Measurements from ENCODE around the gene SHOX.
"Not testable (repeated sequence)": the region's sequence is repeated elsewhere in the genome, so short reads cannot be mapped to it uniquely, and the experiment has no call there.

Gene SHOX

GRCh38 chrX:638482-639131 is 8.0 kb downstream of the SHOX start:
- DNase-seq: no peak

- no peak for DNase-seq
Measured at GRCh38 chrX:639151-639550, 8.6 kb downstream of the SHOX start.

- DNase-seq: no peak
Measured at GRCh38 chrX:640641-641040, 10.1 kb downstream of the SHOX start.

- DNase-seq: no peak
Measured at GRCh38 chrX:641671-642435, 11.3 kb downstream of the SHOX start.

- no peak for DNase-seq
Measured at GRCh38 chrX:642436-643240, 12.0 kb downstream of the SHOX start.

GRCh38 chrX:643241-643595 is 12.6 kb downstream of the SHOX start:
- DNase-seq: no peak

GRCh38 chrX:643911-644303 is 13.3 kb downstream of the SHOX start:
- DNase-seq: no peak

GRCh38 chrX:644304-645281 is 14.0 kb downstream of the SHOX start:
- DNase-seq: no peak

GRCh38 chrX:646228-646495 is 15.6 kb downstream of the SHOX start:
- no peak for DNase-seq

- DNase-seq: no peak
Measured at GRCh38 chrX:646796-647195, 16.2 kb downstream of the SHOX start.

- no peak for DNase-seq
Measured at GRCh38 chrX:649166-649565, 18.6 kb downstream of the SHOX start.

GRCh38 chrX:650324-650723 is 19.7 kb downstream of the SHOX start:
- DNase-seq: no peak

GRCh38 chrX:650811-651210 is 20.2 kb downstream of the SHOX start:
- no peak for DNase-seq

- DNase-seq: not testable (repeated sequence)
Measured at GRCh38 chrX:651922-652321, 21.3 kb downstream of the SHOX start.

GRCh38 chrX:652341-652741 is 21.8 kb downstream of the SHOX start:
- DNase-seq: no peak

GRCh38 chrX:653306-653705 is 22.7 kb downstream of the SHOX start:
- DNase-seq: no peak

- DNase-seq: no peak
Measured at GRCh38 chrX:661154-661553, 30.6 kb downstream of the SHOX start.

GRCh38 chrX:662126-662525 is 31.5 kb downstream of the SHOX start:
- DNase-seq: no peak

GRCh38 chrX:663841-664240 is 33.2 kb downstream of the SHOX start:
- DNase-seq: no peak

- no peak for DNase-seq
Measured at GRCh38 chrX:666762-667720, 36.5 kb downstream of the SHOX start.

- DNase-seq: no peak
Measured at GRCh38 chrX:670645-671044, 40.1 kb downstream of the SHOX start.

GRCh38 chrX:672931-673330 is 42.3 kb downstream of the SHOX start:
- no peak for DNase-seq

Data from CD4-positive, alpha-beta T cell treated with Interleukin-17A for 4 hours (primary cell).